Mammary epithelial cell (primary cell): Measurements from ENCODE around the gene PGBD5.

Experiments
- CTCF ChIP-seq, 2 donors: IDR thresholded peaks in 1 of 2; conservative IDR thresholded peaks in 1 of 2; 2 replicates each; pipeline ENCODE4 v1.5.1; 2011 to 2012; ENCODE audit warnings: inconsistent platforms in 2 of 2, low read length in 2 of 2, mild to moderate bottlenecking in 2 of 2, control low read depth in 1 of 2, low read depth in 1 of 2; ENCODE audit not compliant: insufficient read depth in 1 of 2; ENCODE audit errors: extremely low read depth in 1 of 2
- EZH2 ChIP-seq: IDR thresholded peaks from 2 replicates; pipeline ENCODE4 v1.6.1; 2012; ENCODE audit warnings: low read length, inconsistent platforms, borderline replicate concordance

- TF ChIP-seq CTCF (conservative IDR thresholded peaks at IDR 0.05 in 1 of 2, IDR thresholded peaks at IDR 0.05 in 1 of 2; ENCODE audit: extremely low read depth in 1 of 2, insufficient read depth in 1 of 2, low read depth in 1 of 2, low read length in 2 of 2), result no peak
- TF ChIP-seq EZH2, result no peak
These were observed 90.1 kb downstream of the PGBD5 start for GRCh38 chr1:230335861-230336522.
